Measurements from ENCODE around the gene WDR5B.
A peak's percentile ranks its signal among the peaks of the same experiment; 100 is the strongest.

GRCh38 chr3:122383771-122384697 lies 31.8 kb downstream of the WDR5B start, which contains the start of gene FAM162A:
- TF ChIP-seq RELA (IDR thresholded peaks at IDR 0.05; ENCODE audit: borderline replicate concordance, partially characterized antibody) (peak; percentile 55), POLR2AphosphoS5 (IDR thresholded peaks at IDR 0.05; ENCODE audit: low read length) (peak; percentile 95), DPF2 (IDR thresholded peaks at IDR 0.05) (peak; percentile 92), KDM1A (IDR thresholded peaks at IDR 0.05; ENCODE audit: borderline replicate concordance) (no peak), POLR2A (IDR thresholded peaks at IDR 0.05; ENCODE audit: low read depth, low read length) (peak; percentile 96), CREM (IDR thresholded peaks at IDR 0.05; ENCODE audit: low read depth) (peak; percentile 69; the same call in 1 of the 2 replicates), HDAC6 (IDR thresholded peaks at IDR 0.05; ENCODE audit: unreplicated experiment) (peak; percentile 70), MEF2A (IDR thresholded peaks at IDR 0.05; ENCODE audit: insufficient read depth, low read depth, low read length) (no peak), MXI1 (IDR thresholded peaks at IDR 0.05; ENCODE audit: low read depth, low read length) (peak; percentile 83)
- TF ChIP-seq, protein P1, sequence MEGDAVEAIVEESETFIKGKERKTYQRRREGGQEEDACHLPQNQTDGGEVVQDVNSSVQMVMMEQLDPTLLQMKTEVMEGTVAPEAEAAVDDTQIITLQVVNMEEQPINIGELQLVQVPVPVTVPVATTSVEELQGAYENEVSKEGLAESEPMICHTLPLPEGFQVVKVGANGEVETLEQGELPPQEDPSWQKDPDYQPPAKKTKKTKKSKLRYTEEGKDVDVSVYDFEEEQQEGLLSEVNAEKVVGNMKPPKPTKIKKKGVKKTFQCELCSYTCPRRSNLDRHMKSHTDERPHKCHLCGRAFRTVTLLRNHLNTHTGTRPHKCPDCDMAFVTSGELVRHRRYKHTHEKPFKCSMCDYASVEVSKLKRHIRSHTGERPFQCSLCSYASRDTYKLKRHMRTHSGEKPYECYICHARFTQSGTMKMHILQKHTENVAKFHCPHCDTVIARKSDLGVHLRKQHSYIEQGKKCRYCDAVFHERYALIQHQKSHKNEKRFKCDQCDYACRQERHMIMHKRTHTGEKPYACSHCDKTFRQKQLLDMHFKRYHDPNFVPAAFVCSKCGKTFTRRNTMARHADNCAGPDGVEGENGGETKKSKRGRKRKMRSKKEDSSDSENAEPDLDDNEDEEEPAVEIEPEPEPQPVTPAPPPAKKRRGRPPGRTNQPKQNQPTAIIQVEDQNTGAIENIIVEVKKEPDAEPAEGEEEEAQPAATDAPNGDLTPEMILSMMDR (IDR thresholded peaks at IDR 0.05 in 2 of 3, conservative IDR thresholded peaks at IDR 0.05 in 1 of 3; ENCODE audit: control insufficient read depth in 2 of 3, extremely low read depth in 1 of 3, insufficient read depth in 1 of 3, low read depth in 3 of 3, low read length in 3 of 3), result peak; percentile 55 to 77 (median 61); a peak in 5 of 6 replicates

Measured in GM12878 (cell line).